OCI-LY1 (cell line): ENCODE data around the gene CDKN1C.
A peak's percentile ranks its signal among the peaks of the same experiment; 100 is the strongest.

ENCODE experiments used
- CTCF ChIP-seq: fragments of 200-600 bp; sonication (generic), shearing (Covaris generic); IDR thresholded peaks from 2 replicates; pipeline ENCODE4 v1.5.1; 2017; ENCODE audit warnings: mild to moderate bottlenecking, antibody characterized with exemption, low read length, moderate library complexity, mixed read lengths
- EZH2 ChIP-seq: fragments of 200-600 bp; sonication (generic), shearing (Covaris generic); IDR thresholded peaks from 2 replicates; pipeline ENCODE4 v1.8.0; 2017; ENCODE audit warnings: borderline replicate concordance, mixed run types, mild to moderate bottlenecking, antibody characterized with exemption, low read length, moderate library complexity, mixed read lengths

GRCh38 chr11:2892967-2893528, 7.5 kb upstream of the CDKN1C start:
- TF ChIP-seq CTCF: peak; percentile 30; the same call in 1 of the 2 replicates
- no peak for TF ChIP-seq EZH2
